Heart right ventricle (tissue), 16 donors: ENCODE data around the gene BABAM2. TPM values are rescaled to one million over a fixed set of nuclear protein-coding genes. Genes with fewer than 3 reads are reported as not detected.

Source experiments
- ATAC-seq, 8 donors: fragments of 200-7000 bp; cut with Tn5 transposase; one replicate each; pipeline ENCODE4 v1.9.1; 2020; ENCODE audit warnings: mild to moderate bottlenecking in 8 of 8, moderate library complexity in 8 of 8, moderate number of reproducible peaks in 1 of 8
- DNase-seq, 2 donors: peaks; one replicate each; pipeline ENCODE4 v3.0.0-alpha.2; 2020
- H3K27ac ChIP-seq, 10 donors: fragments of 200-600 bp; sonication (generic) in 2 of 10; one replicate each; pipeline versions ENCODE4 v1.5.0 to v1.8.0; 2020 to 2022; ENCODE audit warnings: mild to moderate bottlenecking in 3 of 10
- H3K27me3 ChIP-seq, 7 donors: fragments of 200-600 bp; one replicate each; pipeline ENCODE4 v1.8.0; 2021 to 2022; ENCODE audit warnings: mild to moderate bottlenecking in 2 of 7
- H3K36me3 ChIP-seq, 9 donors: fragments of 200-600 bp; sonication (generic) in 1 of 9; one replicate each; pipeline versions ENCODE4 v1.5.0 to v1.8.0; 2020 to 2022; ENCODE audit warnings: mild to moderate bottlenecking in 2 of 9
- H3K4me1 ChIP-seq, 9 donors: fragments of 200-600 bp; sonication (generic) in 1 of 9; one replicate each; pipeline versions ENCODE4 v1.5.0 to v1.8.0; 2020 to 2022; ENCODE audit warnings: mild to moderate bottlenecking in 4 of 9
- H3K4me3 ChIP-seq, 10 donors: fragments of 200-600 bp; sonication (generic) in 2 of 10; one replicate each; pipeline versions ENCODE4 v1.5.0 to v1.8.0; 2020 to 2022; ENCODE audit warnings: mild to moderate bottlenecking in 7 of 10, moderate library complexity in 2 of 10
- H3K9me3 ChIP-seq, 11 donors: fragments of 200-600 bp in 10 of 11; sonication (generic) in 2 of 11; one replicate each; pipeline versions ENCODE4 v1.5.0 to v1.8.0; 2013 to 2022; ENCODE audit warnings: mild to moderate bottlenecking in 2 of 11, control low read depth in 1 of 11, moderate library complexity in 1 of 11
- CTCF ChIP-seq, 9 donors: fragments of 200-600 bp; sonication (generic) in 2 of 9; IDR thresholded peaks; one replicate each; pipeline versions ENCODE4 v1.5.0 to v1.8.0; 2021 to 2022; ENCODE audit warnings: antibody characterized with exemption in 9 of 9, mild to moderate bottlenecking in 5 of 9, moderate library complexity in 1 of 9
- WGBS, 2 donors: extraction: QIAGEN DNeasy Blood & Tissue Kit; methylation state at CpG; one replicate each; pipeline ENCODE4 v1.1.7; 2013; ENCODE audit warnings: inconsistent platforms in 1 of 2; 5-methylcytosine and 5-hydroxymethylcytosine counted together
- intact Hi-C, 10 donors: fragments of 100-400 bp; cut with DNase I; formaldehyde crosslinking; loops; one replicate each; pipeline versions ENCODE4 v1.11.1 to v1.14.2; 2022
- polyA plus RNA-seq, 2 donors: library from polyadenylated mRNA; stranded (reverse); fragments of 200-250 nt; gene quantifications; one replicate each; pipeline ENCODE4 v1.2.3, GENCODE V29; 2013
- total RNA-seq, 10 donors: library from RNA; stranded (reverse); fragmentation: NEBNext Ultra II Directional in 3 of 10; extraction: Animal tissue kit (Norgen Biotek cat#: 25700) in 3 of 10; gene quantifications; one replicate each; pipeline versions ENCODE4 v1.2.1 to v1.2.4, GENCODE V29; 2021 to 2023
- donor health status: Arrhythmogenic right ventricular cardiomyopathy.
- donor health status: ischemic (EF 13 %, LVEDD 7.1; RV severe dilation, severe dysfunction).
- donor health status: healthy with polysubstance abuse.
- donor health status: DM: no; HTN: yes; CAD: no.
- donor health status: DM: no; HTN: no; CAD: no.
- donor health status: ischemic (EF 25% LVEDD 6.9; RV normal size, moderate dysfunction).
- donor health status: ischemic (EF 25% LVEDD 5.7; RV mildly dilated, moderate dysfunction).
- donor health status: healthy.
- donor health status: DM: yes; HTN: yes; CAD: no.
- donor health status: Ischemic cardiomyopathy.
- donor health status: ischemic (EF 35%, LVEDD 5.7; RV mildly dilated, moderate dysfunction).
- donor health status: nonischemic (EF 11% LVEDD 7.7; RV severe dilation, severe dysfunction).
- donor health status: DM: yes; HTN: yes; CAD: no.
- donor health status: PGD.
- donor health status: ischemic (EF 29% LVEDD 5.4; RV normal size, mild dysfunction).
- donor health status: nonischemic (EF 23%, LVEDD 6.1; RV moderate dilation, normal function).

The BABAM2 gene
- total and polyA plus RNA-seq, 12 donors, result 13.3 to 83.4 (median 65.9) TPM

DNA sequence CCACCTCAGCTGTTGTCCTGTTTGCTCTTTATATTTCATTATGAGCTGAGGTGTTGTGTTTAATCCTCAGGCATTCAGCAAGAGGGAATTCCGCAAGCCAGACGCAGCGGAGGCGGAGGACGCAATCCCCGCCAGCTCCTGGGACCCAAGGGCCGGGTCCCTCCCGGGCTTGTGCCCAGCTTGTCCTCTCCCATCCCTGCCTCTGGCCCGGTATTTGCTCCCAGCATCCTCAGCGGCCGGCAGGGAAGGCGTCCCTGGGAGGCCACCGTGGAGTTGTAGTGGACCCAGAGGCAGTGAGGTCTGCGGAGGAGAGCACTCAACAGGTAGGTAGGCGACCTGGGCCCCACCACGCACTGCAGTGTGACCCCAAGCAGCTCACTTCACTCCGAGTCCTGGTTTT lies 459.7 kb downstream of the BABAM2 start:
- ATAC-seq (no peak), DNase-seq (no peak)
- intact Hi-C loops, result no loop called here
- H3K4me1 ChIP-seq, result peaks cover under 1 to 18% (median 4%) of the 10 kb centered on the region in 9 donors
- no peak overlapping the region for H3K4me3 ChIP-seq
- H3K9me3 ChIP-seq, result no peaks in the 10 kb centered on the region
- no peaks in the 10 kb centered on the region for H3K27me3 ChIP-seq
- no peak overlapping the region for H3K27ac ChIP-seq
- H3K36me3 ChIP-seq, result no peaks in the 10 kb centered on the region
- WGBS, 2 donors, result 95 to 96% methylated on average over 17 of the region's 17 CpGs
- no peak for TF ChIP-seq CTCF (IDR thresholded peaks at IDR 0.05)

DNA sequence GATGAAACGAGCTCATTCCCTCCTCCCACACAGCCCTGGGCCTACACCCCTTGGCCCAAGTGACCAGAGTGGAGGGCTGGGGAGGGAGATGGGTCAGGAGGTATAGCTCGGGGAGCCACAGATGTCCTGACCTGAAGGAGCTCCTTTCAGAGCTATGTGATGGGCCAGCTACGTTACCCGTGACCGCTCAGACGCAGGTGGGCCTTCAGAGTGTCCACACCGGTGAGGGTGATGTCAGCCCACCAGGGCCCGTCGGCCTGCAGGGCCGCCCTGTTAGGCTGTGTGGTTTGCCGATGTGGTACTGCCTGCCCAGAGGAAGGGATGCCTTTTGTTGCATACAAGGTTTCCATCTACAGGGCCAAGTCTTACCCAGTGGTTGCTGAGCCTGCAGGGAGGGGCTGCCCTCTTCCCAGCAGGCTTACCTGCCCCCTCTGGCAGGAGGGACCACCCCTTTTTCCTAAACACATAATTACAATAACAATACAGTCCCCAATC lies 460.3 kb downstream of the BABAM2 start:
- ATAC-seq (no peak), DNase-seq (no peak)
- H3K4me1 ChIP-seq, result peaks cover 7 to 24% (median 10%) of the 10 kb centered on the region in 9 donors
- TF ChIP-seq CTCF (IDR thresholded peaks at IDR 0.05), result no peak
- no peaks in the 10 kb centered on the region for H3K9me3 ChIP-seq
- H3K36me3 ChIP-seq, result no peaks in the 10 kb centered on the region
- intact Hi-C loops, result no loop called here
- no peaks in the 10 kb centered on the region for H3K27me3 ChIP-seq
- H3K4me3 ChIP-seq, result no peak overlapping the region
- 94 to 95% methylated on average over 11 of the region's 11 CpGs for WGBS, 2 donors
- H3K27ac ChIP-seq, result no peak overlapping the region

DNA sequence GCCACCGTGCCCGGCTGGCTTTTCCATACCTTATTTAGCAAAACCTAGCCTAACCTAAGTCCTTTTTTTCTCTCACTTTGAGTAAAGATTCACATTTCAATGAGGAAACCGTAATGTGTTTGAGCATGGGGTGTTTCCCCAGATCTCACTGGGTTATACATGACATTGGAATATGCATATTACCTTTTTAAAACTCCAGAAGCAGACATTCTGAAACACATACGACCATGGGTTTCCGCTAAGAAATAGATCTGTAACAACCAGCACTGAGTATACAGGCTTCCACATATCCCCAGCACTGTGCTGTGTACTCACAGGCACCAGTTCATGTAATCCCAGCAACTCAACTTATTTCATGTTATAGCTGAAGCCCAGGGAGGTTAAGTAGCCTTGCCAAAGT lies 461.1 kb downstream of the BABAM2 start:
- Histone ChIP-seq H3K4me3 (no peak overlapping the region), H3K36me3 (no peaks in the 10 kb centered on the region), H3K27ac (no peak overlapping the region), H3K4me1 (peaks cover 15 to 32% (median 17%) of the 10 kb centered on the region in 9 donors), H3K9me3 (no peaks in the 10 kb centered on the region), H3K27me3 (no peaks in the 10 kb centered on the region)
- intact Hi-C loops, result no loop called here
- TF ChIP-seq CTCF (IDR thresholded peaks at IDR 0.05), result no peak
- no peak for DNase-seq
- WGBS, 2 donors, result 88 to 92% methylated on average over 5 of the region's 5 CpGs
- ATAC-seq, result no peak

DNA sequence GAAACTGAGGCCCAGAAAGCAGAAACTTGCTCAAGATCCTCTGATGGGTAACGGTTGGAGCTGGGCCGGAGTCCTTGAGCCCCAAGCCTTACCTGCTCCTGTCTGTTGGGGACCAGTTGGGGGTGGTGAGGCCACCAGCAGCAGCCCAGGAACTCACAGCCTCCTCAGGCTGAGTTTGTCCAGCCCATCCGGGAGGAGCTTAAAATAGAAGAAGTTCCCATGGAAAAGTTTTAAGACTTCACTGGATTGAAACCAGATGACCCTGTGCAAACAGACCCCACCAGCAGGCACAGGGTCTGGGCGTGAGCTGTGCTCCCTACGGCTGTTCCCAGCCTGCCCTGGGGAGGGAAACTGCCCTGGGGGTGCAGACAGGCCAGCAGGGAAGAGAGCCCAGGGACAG lies 461.6 kb downstream of the BABAM2 start:
- 70 to 71% methylated on average over 5 of the region's 5 CpGs for WGBS, 2 donors
- TF ChIP-seq CTCF (IDR thresholded peaks at IDR 0.05), result no peak
- DNase-seq (no peak), ATAC-seq (no peak)
- H3K36me3 ChIP-seq, result no peaks in the 10 kb centered on the region
- H3K27me3 ChIP-seq, result no peaks in the 10 kb centered on the region
- peaks cover 17 to 37% (median 21%) of the 10 kb centered on the region in 9 donors for H3K4me1 ChIP-seq
- H3K4me3 ChIP-seq, result no peak overlapping the region
- no peak overlapping the region for H3K27ac ChIP-seq
- intact Hi-C loops, result no loop called here
- H3K9me3 ChIP-seq, result no peaks in the 10 kb centered on the region
